Measurements from ENCODE around the gene IFITM5. TPM values are rescaled to one million over a fixed set of nuclear protein-coding genes. Genes with fewer than 3 reads are reported as not detected.

Gene IFITM5
- not detected for polyA plus RNA-seq (2012; ENCODE audit: insufficient read length, low read depth)

- TF ChIP-seq REST (IDR thresholded peaks at IDR 0.05; ENCODE audit: insufficient read depth in 1 of 2, low read depth in 2 of 2, low read length in 2 of 2) (no peak), FOXP2 (optimal IDR thresholded peaks at IDR 0.05; ENCODE audit: borderline replicate concordance, extremely low read depth, extremely low read length, insufficient read depth) (no peak), TAF1 (IDR thresholded peaks at IDR 0.05; ENCODE audit: borderline replicate concordance, insufficient read depth, low read length) (no peak), SIN3A (IDR thresholded peaks at IDR 0.05; ENCODE audit: borderline replicate concordance, insufficient read depth, low read length) (no peak), POLR2AphosphoS5 (IDR thresholded peaks at IDR 0.05; ENCODE audit: low read depth, low read length) (no peak)
These were observed at the start of gene IFITM5 for GRCh38 chr11:299081-299891. Gene IFITM5, minus strand, starts transcription at chr11:299526. Its CDS starts 36 bp downstream, at chr11:299490.

DNA sequence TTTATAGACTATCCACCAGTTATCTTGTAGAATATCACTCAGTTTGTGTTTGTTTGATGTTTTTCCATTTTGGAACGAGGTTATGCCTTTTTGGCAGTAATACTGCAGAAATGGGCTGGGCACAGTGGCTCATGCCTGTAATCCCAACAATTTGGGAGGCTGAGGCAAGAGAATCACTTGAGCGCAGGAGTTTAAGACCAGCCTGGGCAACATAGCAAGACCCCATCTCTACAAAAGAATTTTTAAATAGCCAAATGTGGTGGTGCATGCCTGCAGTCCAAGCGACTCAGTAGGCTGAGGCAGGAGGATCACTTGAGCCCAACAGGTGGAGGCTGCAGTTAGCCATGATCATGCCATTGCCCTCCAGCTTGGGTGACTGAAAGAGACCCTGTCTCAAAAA, 47.2 kb upstream of the IFITM5 start:
- TF ChIP-seq FOXP2 (optimal IDR thresholded peaks at IDR 0.05; ENCODE audit: borderline replicate concordance, extremely low read depth, extremely low read length, insufficient read depth) (no peak), TAF1 (IDR thresholded peaks at IDR 0.05; ENCODE audit: borderline replicate concordance, insufficient read depth, low read length) (no peak), SIN3A (IDR thresholded peaks at IDR 0.05; ENCODE audit: borderline replicate concordance, insufficient read depth, low read length) (no peak), POLR2AphosphoS5 (IDR thresholded peaks at IDR 0.05; ENCODE audit: low read depth, low read length) (no peak), REST (IDR thresholded peaks at IDR 0.05; ENCODE audit: insufficient read depth in 1 of 2, low read depth in 2 of 2, low read length in 2 of 2) (no peak)

GRCh38 chr11:344836-345578, 45.7 kb upstream of the IFITM5 start:
- TF ChIP-seq FOXP2 (optimal IDR thresholded peaks at IDR 0.05; ENCODE audit: borderline replicate concordance, extremely low read depth, extremely low read length, insufficient read depth) (no peak), POLR2AphosphoS5 (IDR thresholded peaks at IDR 0.05; ENCODE audit: low read depth, low read length) (no peak), REST (IDR thresholded peaks at IDR 0.05; ENCODE audit: insufficient read depth in 1 of 2, low read depth in 2 of 2, low read length in 2 of 2) (no peak), SIN3A (IDR thresholded peaks at IDR 0.05; ENCODE audit: borderline replicate concordance, insufficient read depth, low read length) (no peak), TAF1 (IDR thresholded peaks at IDR 0.05; ENCODE audit: borderline replicate concordance, insufficient read depth, low read length) (no peak)

GRCh38 chr11:342328-342727, 43.0 kb upstream of the IFITM5 start:
- TF ChIP-seq SIN3A (IDR thresholded peaks at IDR 0.05; ENCODE audit: borderline replicate concordance, insufficient read depth, low read length) (no peak), REST (IDR thresholded peaks at IDR 0.05; ENCODE audit: insufficient read depth in 1 of 2, low read depth in 2 of 2, low read length in 2 of 2) (no peak), TAF1 (IDR thresholded peaks at IDR 0.05; ENCODE audit: borderline replicate concordance, insufficient read depth, low read length) (no peak), FOXP2 (optimal IDR thresholded peaks at IDR 0.05; ENCODE audit: borderline replicate concordance, extremely low read depth, extremely low read length, insufficient read depth) (no peak), POLR2AphosphoS5 (IDR thresholded peaks at IDR 0.05; ENCODE audit: low read depth, low read length) (no peak)

Measured in PFSK-1 (cell line).